ENCODE measurements around the gene GSK3B. TPM values are rescaled to one million over a fixed set of nuclear protein-coding genes. Genes with fewer than 3 reads are reported as not detected.

Gene GSK3B
- polyA plus RNA-seq, 3 donors: 46.4 to 52.7 (median 47.2) TPM

DNA sequence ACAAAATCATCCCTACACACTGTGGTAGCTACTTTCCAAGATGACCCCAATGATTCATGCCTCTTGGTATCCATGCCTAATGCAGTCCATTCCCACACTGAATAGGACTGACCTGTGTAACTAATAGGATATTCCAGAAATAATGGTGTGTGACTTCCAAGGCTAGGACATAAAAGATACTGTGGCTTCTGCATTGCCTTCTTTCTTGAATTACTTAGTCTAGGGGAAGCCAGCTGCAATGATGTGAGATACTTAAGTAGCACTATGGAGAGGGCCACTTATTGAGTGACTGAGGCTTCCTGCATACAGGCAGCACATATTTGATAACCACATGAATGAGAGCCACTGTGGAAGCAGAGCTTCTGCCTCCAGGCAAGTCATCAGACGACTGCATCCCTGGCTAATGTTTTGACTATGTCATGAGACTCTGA lies 262.3 kb downstream of the GSK3B start:
- DNase-seq (ENCODE audit: low read depth in 3 of 3, low spot score in 2 of 3): no peak

DNA sequence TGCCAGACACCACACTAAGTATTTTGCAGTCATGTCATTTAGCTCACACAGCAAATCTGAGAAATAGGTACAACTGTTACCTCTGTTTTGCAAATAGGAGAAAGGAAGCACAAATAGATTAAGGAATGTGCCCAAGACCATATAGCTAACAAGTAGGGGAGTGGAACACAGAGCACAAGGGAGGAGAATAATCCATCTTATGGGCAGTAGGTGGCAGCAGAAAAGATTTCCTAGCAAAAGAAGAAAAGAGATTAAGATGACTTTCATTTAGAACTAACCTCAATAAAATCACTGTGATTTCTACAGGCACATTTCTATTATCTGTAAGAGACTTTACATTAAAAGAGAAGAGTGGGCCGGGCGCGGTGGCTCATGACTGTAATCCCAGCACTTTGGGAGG lies 263.2 kb downstream of the GSK3B start:
- DNase-seq (ENCODE audit: low read depth in 3 of 3, low spot score in 2 of 3): no peak

DNA sequence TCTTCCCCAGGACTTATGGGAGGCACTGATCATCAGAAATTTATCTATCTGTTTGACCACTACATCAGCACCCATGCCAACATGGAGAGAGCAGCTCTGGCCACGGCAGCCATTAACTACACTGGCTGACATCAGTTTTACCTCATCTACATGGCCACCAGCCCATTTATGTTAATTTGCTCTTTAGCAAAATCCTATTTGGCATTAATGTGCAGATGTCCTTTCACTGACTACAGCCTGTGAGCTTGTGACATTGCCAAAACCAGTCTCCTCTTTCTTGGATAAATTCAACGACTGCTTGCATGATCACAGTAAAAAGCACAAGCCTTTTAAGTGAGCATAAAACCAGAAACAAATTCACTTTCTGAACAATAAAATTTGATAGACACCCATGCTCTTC lies 264.8 kb downstream of the GSK3B start:
- no peak for DNase-seq (ENCODE audit: low read depth in 3 of 3, low spot score in 2 of 3)

GRCh38 chr3:119826711-119827608 lies 267.3 kb downstream of the GSK3B start:
- no peak for DNase-seq (ENCODE audit: low read depth in 3 of 3, low spot score in 2 of 3)

DNA sequence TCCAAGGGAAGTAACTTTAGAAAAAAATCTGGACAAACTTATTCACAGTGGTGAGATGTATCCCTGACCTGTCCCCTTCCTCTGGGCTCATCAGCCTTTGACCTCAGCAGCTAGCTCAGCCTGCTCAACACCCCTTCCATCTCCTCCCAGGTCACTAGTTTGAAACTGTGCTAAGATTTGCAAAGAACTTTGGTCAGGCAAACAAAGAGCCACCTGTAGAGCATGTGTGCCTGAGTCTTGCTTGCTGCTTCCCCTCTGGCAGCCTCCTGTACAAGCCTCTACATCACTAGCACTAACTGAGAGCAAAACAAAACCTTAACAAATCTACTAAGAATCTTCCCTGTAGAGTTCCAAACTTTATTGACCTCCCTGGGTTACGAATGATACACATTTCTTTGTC lies 268.4 kb downstream of the GSK3B start:
- DNase-seq (ENCODE audit: low read depth in 3 of 3, low spot score in 2 of 3): no peak

DNA sequence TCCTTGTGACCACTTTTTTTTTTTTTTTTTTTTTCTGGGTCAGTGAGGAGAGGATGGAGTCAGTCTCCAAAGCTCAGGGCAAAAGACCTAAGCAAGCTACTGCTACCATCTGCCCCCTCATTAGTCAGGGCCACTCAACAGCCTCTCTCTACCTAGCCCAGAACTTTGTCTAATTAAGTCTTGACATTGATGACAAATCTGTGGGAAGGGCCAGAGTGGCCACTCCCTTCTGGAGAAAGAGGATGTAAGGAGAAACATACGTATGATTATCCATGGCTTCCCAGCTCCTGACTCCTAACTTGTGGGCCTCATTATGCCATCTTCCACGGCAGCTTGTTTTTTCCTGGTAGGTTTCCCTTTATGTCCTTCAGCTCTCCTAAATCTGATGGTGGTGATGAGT lies 274.4 kb downstream of the GSK3B start:
- DNase-seq (ENCODE audit: low read depth in 3 of 3, low spot score in 2 of 3): no peak

DNA sequence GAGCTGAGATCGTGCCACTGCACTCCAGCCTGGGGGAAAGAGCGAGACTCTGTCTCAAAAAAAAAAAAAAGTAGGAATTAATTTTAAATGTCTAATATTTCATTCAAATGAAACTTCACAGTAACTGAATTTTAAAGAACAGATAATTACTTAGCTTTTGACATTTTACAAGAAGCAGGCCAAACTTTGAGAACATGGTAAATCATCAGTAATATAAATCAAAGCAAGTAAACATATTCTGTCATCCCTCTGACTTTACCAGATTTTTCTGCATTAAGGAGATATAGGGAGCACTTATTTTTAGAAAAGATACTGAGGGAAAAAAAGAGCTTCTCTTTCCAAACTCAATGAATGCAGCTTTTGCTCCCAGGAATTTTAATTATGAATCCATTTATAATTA lies 275.3 kb downstream of the GSK3B start:
- DNase-seq (ENCODE audit: low read depth in 3 of 3, low spot score in 2 of 3): no peak

- DNase-seq (ENCODE audit: low read depth in 3 of 3, low spot score in 2 of 3): no peak
These were observed 276.5 kb downstream of the GSK3B start for GRCh38 chr3:119817583-119818363.

GRCh38 chr3:119817071-119817470 lies 277.2 kb downstream of the GSK3B start:
- DNase-seq (ENCODE audit: low read depth in 3 of 3, low spot score in 2 of 3): no peak

- no peak for DNase-seq (ENCODE audit: low read depth in 3 of 3, low spot score in 2 of 3)
These were observed 278.5 kb downstream of the GSK3B start for GRCh38 chr3:119815716-119816115.

GRCh38 chr3:119812491-119813058 lies 281.7 kb downstream of the GSK3B start:
- no peak for DNase-seq (ENCODE audit: low read depth in 3 of 3, low spot score in 2 of 3)

DNA sequence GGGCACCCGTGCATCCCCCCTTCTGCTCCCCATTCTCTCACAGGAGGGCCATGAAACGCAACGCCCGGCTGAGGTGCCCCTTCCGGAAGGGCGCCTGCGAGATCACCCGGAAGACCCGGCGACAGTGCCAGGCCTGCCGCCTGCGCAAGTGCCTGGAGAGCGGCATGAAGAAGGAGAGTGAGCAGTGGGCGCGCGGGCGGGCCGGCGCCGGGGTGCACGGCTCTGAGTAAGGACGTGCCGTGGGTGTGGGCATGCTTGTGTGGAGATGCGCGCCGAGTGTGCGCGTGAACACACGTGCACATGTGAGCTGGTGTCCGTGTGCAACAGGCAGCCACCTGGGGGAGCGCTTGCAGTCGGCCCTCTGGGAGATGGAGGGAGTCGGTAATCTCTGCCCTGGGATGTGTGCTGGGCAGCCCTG lies 284.2 kb downstream of the GSK3B start:
- peak in 1 of 3 donors; percentile 10 for DNase-seq (ENCODE audit: low read depth in 3 of 3, low spot score in 2 of 3)

DNA sequence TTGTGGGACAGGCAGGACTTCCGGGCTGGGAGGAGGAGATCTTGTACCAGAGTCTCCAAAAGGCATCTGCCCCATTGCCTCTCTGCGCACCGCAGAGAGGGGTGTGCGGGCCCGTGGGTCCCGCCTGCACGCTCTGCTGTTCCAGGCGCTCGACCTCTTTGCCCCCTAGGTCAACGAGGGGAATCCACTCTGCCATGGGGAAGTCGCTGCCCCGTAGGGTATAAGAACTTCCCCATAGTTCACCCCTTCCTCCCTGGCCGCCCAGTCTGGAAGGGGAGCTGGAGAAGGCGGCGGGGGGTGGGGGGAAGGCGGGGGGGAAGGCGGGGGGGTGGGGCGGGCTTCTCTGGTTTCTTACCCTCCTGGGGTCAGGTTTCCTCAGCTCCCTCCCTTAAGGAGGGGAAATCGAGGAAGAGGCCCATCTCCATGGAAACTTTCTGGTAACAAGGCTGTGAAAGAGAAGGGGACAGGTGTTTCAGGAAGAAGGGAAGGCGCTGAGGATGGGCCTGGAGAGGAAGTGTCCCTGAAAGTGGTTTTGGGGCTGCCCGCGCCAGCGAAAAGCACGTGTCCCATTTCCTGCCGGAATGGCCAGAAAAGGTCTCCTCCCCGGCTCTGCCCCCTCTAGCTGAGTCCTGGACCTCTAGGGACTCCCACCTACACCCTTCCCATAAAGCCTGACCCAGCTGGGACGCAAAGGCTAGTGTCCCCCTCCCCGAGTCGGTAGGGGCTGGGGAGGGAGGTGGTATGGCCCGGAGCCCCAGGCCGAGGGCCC lies 284.8 kb downstream of the GSK3B start:
- no peak for DNase-seq (ENCODE audit: low read depth in 3 of 3, low spot score in 2 of 3)

DNA sequence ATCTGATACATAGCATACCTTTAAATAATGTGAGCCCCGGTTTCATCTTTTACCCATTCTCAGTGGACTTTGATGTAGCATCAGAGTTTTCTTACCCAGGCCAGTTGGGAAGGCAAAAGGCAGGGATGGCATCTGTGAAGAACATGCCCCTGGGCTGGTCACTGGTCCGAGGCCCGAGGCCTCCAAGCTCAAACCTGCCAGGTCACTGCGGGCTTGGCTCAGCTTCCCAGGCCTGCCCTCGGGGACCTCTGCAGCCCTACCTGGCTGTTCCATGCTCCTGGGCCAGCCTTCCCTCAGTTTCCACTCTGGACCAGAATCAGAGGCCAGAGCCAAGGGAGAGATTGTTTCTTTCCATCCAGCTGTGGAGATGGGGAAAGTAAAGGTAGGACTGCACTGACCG lies 285.4 kb downstream of the GSK3B start:
- no peak for DNase-seq (ENCODE audit: low read depth in 3 of 3, low spot score in 2 of 3)

- no peak for DNase-seq (ENCODE audit: low read depth in 3 of 3, low spot score in 2 of 3)
These were observed 286.0 kb downstream of the GSK3B start for GRCh38 chr3:119808244-119808643.

- DNase-seq (ENCODE audit: low read depth in 3 of 3, low spot score in 2 of 3): no peak
These were observed 293.4 kb downstream of the GSK3B start for GRCh38 chr3:119800844-119801243.

DNA sequence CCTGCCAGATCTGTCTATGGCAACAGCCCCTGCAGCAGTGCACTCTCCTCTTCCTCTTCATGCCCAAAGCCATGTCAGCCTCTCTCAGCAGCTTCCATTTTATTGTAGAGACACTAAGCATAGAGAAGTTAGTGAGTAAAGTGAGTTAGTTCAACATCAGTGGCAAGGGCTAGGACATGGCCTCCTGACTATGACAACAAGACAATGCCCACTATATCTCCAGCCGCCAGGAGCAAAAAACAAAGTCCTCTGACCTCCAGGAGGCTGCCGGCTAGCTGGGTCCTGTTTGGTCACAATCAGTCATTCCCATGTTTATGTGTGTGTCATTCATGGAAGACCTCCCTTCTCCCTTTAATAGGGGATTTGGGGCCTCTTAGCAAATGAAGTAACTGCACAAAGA lies 297.5 kb downstream of the GSK3B start:
- no peak for DNase-seq (ENCODE audit: low read depth in 3 of 3, low spot score in 2 of 3)

- no peak for DNase-seq (ENCODE audit: low read depth in 3 of 3, low spot score in 2 of 3)
These were observed 297.9 kb downstream of the GSK3B start for GRCh38 chr3:119796368-119796767.

GRCh38 chr3:119795849-119796248 lies 298.4 kb downstream of the GSK3B start:
- DNase-seq (ENCODE audit: low read depth in 3 of 3, low spot score in 2 of 3): no peak

GRCh38 chr3:119794971-119795612 lies 299.2 kb downstream of the GSK3B start:
- DNase-seq (ENCODE audit: low read depth in 3 of 3, low spot score in 2 of 3): no peak
